Gastroesophageal sphincter (tissue), 4 donors: ENCODE measurements around the gene VSIG10L2. TPM values are rescaled to one million over a fixed set of nuclear protein-coding genes. Genes with fewer than 3 reads are reported as not detected.
"Not testable (repeated sequence)": the region's sequence is repeated elsewhere in the genome, so short reads cannot be mapped to it uniquely, and the experiment has no call there.

Experiments used
- ATAC-seq: fragments of 150-250 bp; one replicate; pipeline ENCODE4 v1.9.1; 2016; ENCODE audit warnings: mild to moderate bottlenecking, moderate library complexity
- H3K27ac ChIP-seq, 4 donors: fragments of 200-600 bp; sonication (generic) in 3 of 4; 1 replicate in 3 of 4; 2 replicates in 1 of 4; pipeline ENCODE4 v1.5.1; 2016 to 2019
- H3K27me3 ChIP-seq: fragments of 200-600 bp; sonication (generic); one replicate; pipeline ENCODE4 v1.5.1; 2019
- H3K36me3 ChIP-seq, 2 donors: fragments of 200-600 bp; sonication (generic); one replicate each; pipeline ENCODE4 v1.5.1; 2019; ENCODE audit warnings: control low read depth in 1 of 2
- H3K4me1 ChIP-seq, 3 donors: fragments of 200-600 bp; sonication (generic); 1 replicate in 2 of 3; 2 replicates in 1 of 3; pipeline ENCODE4 v1.5.1; 2016 to 2019; ENCODE audit warnings: control low read depth in 2 of 3
- H3K4me3 ChIP-seq, 2 donors: fragments of 200-600 bp; sonication (generic); one replicate each; pipeline ENCODE4 v1.5.1; 2019; ENCODE audit warnings: mild to moderate bottlenecking in 1 of 2, moderate library complexity in 1 of 2
- H3K9me3 ChIP-seq, 3 donors: fragments of 200-600 bp; sonication (generic); one replicate each; pipeline ENCODE4 v1.5.1; 2017 to 2019; ENCODE audit warnings: control low read depth in 2 of 3
- EP300 ChIP-seq: sonication (generic); formaldehyde crosslinking; IDR thresholded peaks from one replicate; pipeline ENCODE4 v1.6.1; 2017; ENCODE audit warnings: antibody characterized with exemption, mild to moderate bottlenecking
- POLR2A ChIP-seq, 2 donors: fragments of 450-650 bp; IDR thresholded peaks; one replicate each; pipeline ENCODE4 v1.6.1; 2017; ENCODE audit warnings: antibody characterized with exemption in 2 of 2, mild to moderate bottlenecking in 2 of 2, moderate library complexity in 1 of 2
- POLR2AphosphoS5 ChIP-seq: sonication (generic); formaldehyde crosslinking; IDR thresholded peaks from one replicate; pipeline ENCODE4 v1.6.1; 2017; ENCODE audit warnings: antibody characterized with exemption
- WGBS, 2 donors: methylation state at CpG; one replicate each; pipeline ENCODE4 v1.1.5; 2018; ENCODE audit warnings: low coverage in 1 of 2; 5-methylcytosine and 5-hydroxymethylcytosine counted together
- total RNA-seq, 4 donors: library from RNA; depleted of rRNA; stranded (reverse); fragments of >200 nt; gene quantifications; one replicate each; pipeline ENCODE4 v1.1.0, GENCODE V29; 2016
- TF ChIP-seq, protein P1 (sequence below), 4 experiments: fragments of 200-600 bp in 2 of 4; fragments of 450-650 bp in 2 of 4; sonication (generic) in 1 of 4; IDR thresholded peaks; one replicate each; pipeline ENCODE4 v1.5.1; 2017 to 2019; ENCODE audit warnings: antibody characterized with exemption in 4 of 4, mild to moderate bottlenecking in 2 of 4, moderate library complexity in 2 of 4

The VSIG10L2 gene
- total RNA-seq, 4 donors from 2014 or later, result not detected

DNA sequence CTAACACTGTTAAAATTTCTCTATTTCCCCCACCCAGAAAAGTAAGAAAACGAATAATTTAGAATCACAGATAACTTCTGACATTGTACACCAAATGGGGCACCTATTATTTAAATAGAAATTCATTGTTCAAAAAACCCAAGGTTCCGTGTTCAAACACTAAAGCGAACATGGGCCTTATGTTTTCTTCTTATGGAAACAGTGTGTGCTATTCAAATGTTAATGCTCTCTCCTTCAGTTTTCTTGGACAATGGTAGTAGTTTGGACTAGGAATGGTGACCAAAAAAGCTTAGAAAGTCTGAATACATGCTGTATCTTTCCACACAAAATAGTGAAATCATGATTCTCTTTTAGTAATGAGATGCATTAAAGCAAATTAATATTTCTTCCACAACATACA, 33.7 kb downstream of the VSIG10L2 start:
- H3K36me3 ChIP-seq, result peaks cover 0 to 31% of the 10 kb centered on the region in 2 donors
- H3K27ac ChIP-seq, result no peak overlapping the region

DNA sequence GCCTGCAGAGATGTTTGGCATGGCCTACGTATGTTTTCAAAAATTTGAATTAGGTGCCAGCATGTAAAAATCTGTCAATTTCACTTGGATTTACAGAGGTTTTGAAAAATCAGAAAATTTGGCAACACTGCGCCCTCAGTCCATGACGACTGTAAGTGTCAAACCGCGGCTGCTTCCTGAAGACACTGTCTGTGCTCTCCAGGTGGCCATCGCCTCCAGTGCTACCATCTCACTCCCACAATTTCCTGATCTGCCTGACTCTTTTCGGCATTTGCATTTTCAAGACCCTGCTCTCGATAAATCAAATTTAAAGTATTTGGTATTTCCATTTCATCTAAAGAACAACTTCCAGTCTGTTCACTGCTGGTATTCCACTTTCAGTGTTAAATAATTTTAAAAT, 34.6 kb downstream of the VSIG10L2 start:
- ATAC-seq, result no peak
- TF ChIP-seq, protein P1, sequence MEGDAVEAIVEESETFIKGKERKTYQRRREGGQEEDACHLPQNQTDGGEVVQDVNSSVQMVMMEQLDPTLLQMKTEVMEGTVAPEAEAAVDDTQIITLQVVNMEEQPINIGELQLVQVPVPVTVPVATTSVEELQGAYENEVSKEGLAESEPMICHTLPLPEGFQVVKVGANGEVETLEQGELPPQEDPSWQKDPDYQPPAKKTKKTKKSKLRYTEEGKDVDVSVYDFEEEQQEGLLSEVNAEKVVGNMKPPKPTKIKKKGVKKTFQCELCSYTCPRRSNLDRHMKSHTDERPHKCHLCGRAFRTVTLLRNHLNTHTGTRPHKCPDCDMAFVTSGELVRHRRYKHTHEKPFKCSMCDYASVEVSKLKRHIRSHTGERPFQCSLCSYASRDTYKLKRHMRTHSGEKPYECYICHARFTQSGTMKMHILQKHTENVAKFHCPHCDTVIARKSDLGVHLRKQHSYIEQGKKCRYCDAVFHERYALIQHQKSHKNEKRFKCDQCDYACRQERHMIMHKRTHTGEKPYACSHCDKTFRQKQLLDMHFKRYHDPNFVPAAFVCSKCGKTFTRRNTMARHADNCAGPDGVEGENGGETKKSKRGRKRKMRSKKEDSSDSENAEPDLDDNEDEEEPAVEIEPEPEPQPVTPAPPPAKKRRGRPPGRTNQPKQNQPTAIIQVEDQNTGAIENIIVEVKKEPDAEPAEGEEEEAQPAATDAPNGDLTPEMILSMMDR (IDR thresholded peaks at IDR 0.05), result no peak
- TF ChIP-seq POLR2AphosphoS5 (no peak), POLR2A (IDR thresholded peaks at IDR 0.05) (no peak), EP300 (no peak)
- Histone ChIP-seq H3K9me3 (no peaks in the 10 kb centered on the region), H3K27me3 (no peaks in the 10 kb centered on the region), H3K27ac (no peak overlapping the region), H3K4me3 (no peak overlapping the region), H3K4me1 (peaks cover 0 to 11% (median 0%) of the 10 kb centered on the region in 3 donors), H3K36me3 (peaks cover 0 to 31% of the 10 kb centered on the region in 2 donors)
- 90% methylated on average over 8 of the region's 8 CpGs for WGBS, 2 donors

More for the DNA sequence above, 33.7 kb downstream of the VSIG10L2 start:
- H3K27me3 ChIP-seq, result no peaks in the 10 kb centered on the region
- no peaks in the 10 kb centered on the region for H3K9me3 ChIP-seq
- TF ChIP-seq, protein P1 (IDR thresholded peaks at IDR 0.05), result no peak
- H3K4me1 ChIP-seq, result peaks cover 0 to 11% (median 0%) of the 10 kb centered on the region in 3 donors
- no peak for ATAC-seq
- WGBS, 2 donors, result 88 to 93% methylated on average over 3 of the region's 3 CpGs
- no peak overlapping the region for H3K4me3 ChIP-seq

DNA sequence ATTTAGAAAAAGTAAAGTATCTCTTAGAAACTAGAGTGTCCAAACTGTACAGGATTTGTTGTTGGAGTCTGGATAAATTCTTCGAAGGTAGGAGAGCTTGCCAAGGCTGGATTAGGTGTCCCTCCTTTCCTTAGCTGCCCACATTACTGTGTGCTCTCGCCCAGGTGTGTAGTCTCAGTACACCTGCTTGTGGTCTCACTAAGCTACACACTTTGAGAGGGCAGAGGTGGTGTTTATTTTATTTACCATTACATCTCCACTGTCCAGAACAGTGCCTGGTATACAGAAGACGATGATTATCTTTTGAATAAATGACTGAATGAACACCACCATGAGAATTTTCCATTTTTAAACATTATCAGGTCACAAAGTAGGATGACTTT, 36.5 kb downstream of the VSIG10L2 start:
- no peak overlapping the region for H3K4me3 ChIP-seq
- H3K36me3 ChIP-seq, result peaks cover 0 to 37% of the 10 kb centered on the region in 2 donors
- no peaks in the 10 kb centered on the region for H3K27me3 ChIP-seq
- H3K27ac ChIP-seq, result no peak overlapping the region
- TF ChIP-seq, protein P1 (IDR thresholded peaks at IDR 0.05), result no peak
- TF ChIP-seq EP300 (no peak), POLR2A (IDR thresholded peaks at IDR 0.05) (no peak), POLR2AphosphoS5 (no peak)
- ATAC-seq, result no peak
- H3K9me3 ChIP-seq, result no peaks in the 10 kb centered on the region
- WGBS, 2 donors, result 78 to 90% methylated on average over 3 of the region's 3 CpGs
- H3K4me1 ChIP-seq, result peaks cover 0 to 11% (median 0%) of the 10 kb centered on the region in 3 donors

DNA sequence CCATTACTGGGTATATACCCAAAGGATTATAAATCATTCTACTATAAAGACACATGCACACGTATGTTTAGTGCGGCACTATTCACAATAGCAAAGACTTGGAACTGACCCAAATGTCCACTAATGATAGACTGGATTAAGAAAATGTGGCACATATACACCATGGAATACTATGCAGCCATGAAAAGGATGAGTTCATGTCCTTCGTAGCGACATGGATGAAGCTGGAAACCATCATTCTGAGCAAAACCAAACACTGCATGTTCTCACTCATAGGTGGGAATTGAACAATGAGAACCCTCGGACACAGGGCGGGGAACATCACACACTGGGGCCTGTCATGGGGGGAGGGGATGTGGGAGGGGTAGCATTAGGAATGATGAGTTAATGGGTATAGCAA, 40.1 kb downstream of the VSIG10L2 start:
- H3K27me3 ChIP-seq, H3K9me3 ChIP-seq, H3K4me3 ChIP-seq, ATAC-seq: not testable (repeated sequence)
- Histone ChIP-seq H3K36me3 (peaks cover 0 to 49% of the 10 kb centered on the region in 2 donors), H3K4me1 (peaks cover 0 to 11% (median 4%) of the 10 kb centered on the region in 3 donors), H3K27ac (peak overlapping the region in 1 of 4 donors; percentile 42)
- WGBS, 2 donors, result 95 to 100% methylated on average over 1 to 6 of the region's 6 CpGs

DNA sequence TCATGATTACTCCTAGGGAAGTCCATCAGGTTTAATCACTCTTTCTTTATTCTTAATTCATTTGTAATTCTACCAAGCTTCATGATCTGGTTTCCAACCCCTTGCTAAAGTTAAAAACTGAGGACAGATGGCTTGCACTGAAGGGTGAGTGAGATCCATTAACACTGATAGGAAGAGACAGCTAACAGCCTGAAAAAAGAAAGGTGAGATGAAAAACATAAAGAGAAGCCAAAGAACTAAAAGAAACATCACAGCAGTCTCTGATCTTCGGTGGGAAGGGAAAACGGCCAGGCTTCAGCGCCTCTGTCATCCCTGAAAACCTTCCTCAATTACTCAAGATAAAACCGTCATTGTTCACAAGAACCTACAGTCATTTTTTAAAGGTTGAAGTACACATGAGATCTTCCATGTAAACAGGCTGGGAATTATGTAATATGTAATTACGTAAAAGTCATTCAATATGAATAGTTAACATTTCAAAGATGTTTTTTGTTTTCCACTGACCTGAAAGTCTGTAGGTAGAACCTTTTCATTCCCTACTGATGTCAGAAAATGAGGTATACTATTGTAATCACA, 41.3 kb downstream of the VSIG10L2 start:
- no peaks in the 10 kb centered on the region for H3K9me3 ChIP-seq
- peaks cover 0 to 11% (median 4%) of the 10 kb centered on the region in 3 donors for H3K4me1 ChIP-seq
- TF ChIP-seq POLR2A (IDR thresholded peaks at IDR 0.05) (no peak), POLR2AphosphoS5 (no peak), EP300 (no peak)
- TF ChIP-seq, protein P1 (IDR thresholded peaks at IDR 0.05), result no peak
- no peak overlapping the region for H3K4me3 ChIP-seq
- WGBS, 2 donors, result 30 to 31% methylated on average over 5 of the region's 5 CpGs
- peak overlapping the region in 2 of 4 donors; percentile 32 to 42 for H3K27ac ChIP-seq
- peaks cover 0 to 45% of the 10 kb centered on the region in 2 donors for H3K36me3 ChIP-seq
- no peaks in the 10 kb centered on the region for H3K27me3 ChIP-seq
- peak; percentile 48 for ATAC-seq
